ENCODE results near the gene INMT.

DNA sequence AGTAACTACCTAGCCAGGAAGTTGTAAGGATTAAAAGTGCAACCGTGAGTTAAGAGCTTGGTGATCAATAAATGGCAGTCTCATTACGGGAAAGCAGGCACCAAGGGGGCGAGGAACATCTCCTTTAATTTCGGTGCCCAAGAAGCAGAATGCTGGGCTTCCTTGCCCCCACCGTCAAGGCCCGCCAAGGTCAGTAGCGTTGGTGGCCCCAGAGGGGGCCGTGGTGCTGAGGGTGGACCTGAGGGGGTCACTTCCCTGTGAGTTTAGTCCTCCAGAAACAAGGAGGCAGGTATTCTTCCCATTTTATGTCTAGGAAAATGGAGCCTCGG, 18.9 kb downstream of the INMT start:
- TF ChIP-seq, protein P1, sequence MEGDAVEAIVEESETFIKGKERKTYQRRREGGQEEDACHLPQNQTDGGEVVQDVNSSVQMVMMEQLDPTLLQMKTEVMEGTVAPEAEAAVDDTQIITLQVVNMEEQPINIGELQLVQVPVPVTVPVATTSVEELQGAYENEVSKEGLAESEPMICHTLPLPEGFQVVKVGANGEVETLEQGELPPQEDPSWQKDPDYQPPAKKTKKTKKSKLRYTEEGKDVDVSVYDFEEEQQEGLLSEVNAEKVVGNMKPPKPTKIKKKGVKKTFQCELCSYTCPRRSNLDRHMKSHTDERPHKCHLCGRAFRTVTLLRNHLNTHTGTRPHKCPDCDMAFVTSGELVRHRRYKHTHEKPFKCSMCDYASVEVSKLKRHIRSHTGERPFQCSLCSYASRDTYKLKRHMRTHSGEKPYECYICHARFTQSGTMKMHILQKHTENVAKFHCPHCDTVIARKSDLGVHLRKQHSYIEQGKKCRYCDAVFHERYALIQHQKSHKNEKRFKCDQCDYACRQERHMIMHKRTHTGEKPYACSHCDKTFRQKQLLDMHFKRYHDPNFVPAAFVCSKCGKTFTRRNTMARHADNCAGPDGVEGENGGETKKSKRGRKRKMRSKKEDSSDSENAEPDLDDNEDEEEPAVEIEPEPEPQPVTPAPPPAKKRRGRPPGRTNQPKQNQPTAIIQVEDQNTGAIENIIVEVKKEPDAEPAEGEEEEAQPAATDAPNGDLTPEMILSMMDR (IDR thresholded peaks at IDR 0.05), result no peak
- no peak for TF ChIP-seq POLR2AphosphoS5 (IDR thresholded peaks at IDR 0.05)
